Hematopoietic multipotent progenitor cell treated with erythropoietin and hydrocortisone succinate and interleukin-3 and kit ligand, for 6 days (in vitro differentiated cells): ENCODE data around the gene C18orf63.

Experiments used
- DNase-seq: peaks from one replicate; pipeline ENCODE4 v3.0.0-alpha.2; 2015

C18orf63 gene

GRCh38 chr18:74381621-74382295, 66.1 kb downstream of the C18orf63 start:
- DNase-seq, result no peak

- DNase-seq, result no peak
Measured at GRCh38 chr18:74382481-74383017, 66.9 kb downstream of the C18orf63 start.

- no peak for DNase-seq
Measured at GRCh38 chr18:74387383-74387782, 71.7 kb downstream of the C18orf63 start.

- no peak for DNase-seq
Measured at GRCh38 chr18:74388227-74388626, 72.6 kb downstream of the C18orf63 start.

GRCh38 chr18:74389171-74389927, 73.7 kb downstream of the C18orf63 start:
- DNase-seq, result no peak

GRCh38 chr18:74389991-74390390, 74.4 kb downstream of the C18orf63 start:
- no peak for DNase-seq

GRCh38 chr18:74390900-74391299, 75.3 kb downstream of the C18orf63 start:
- DNase-seq, result no peak

- no peak for DNase-seq
Measured at GRCh38 chr18:74392323-74392722, 76.7 kb downstream of the C18orf63 start.

GRCh38 chr18:74395006-74395405, 79.4 kb downstream of the C18orf63 start:
- no peak for DNase-seq

- no peak for DNase-seq
Measured at GRCh38 chr18:74395648-74396154, 80.1 kb downstream of the C18orf63 start.

- DNase-seq, result peak; percentile 8
Measured at GRCh38 chr18:74396171-74397169, 80.8 kb downstream of the C18orf63 start.

- DNase-seq, result no peak
Measured at GRCh38 chr18:74397572-74397971, 81.9 kb downstream of the C18orf63 start.

GRCh38 chr18:74399091-74399887, 83.7 kb downstream of the C18orf63 start:
- DNase-seq, result peak; percentile 48

GRCh38 chr18:74400813-74401212, 85.2 kb downstream of the C18orf63 start:
- DNase-seq, result no peak

- DNase-seq, result peak; percentile 73
Measured at GRCh38 chr18:74402806-74403433, 87.3 kb downstream of the C18orf63 start.

GRCh38 chr18:74407888-74408287, 92.2 kb downstream of the C18orf63 start:
- no peak for DNase-seq
